ENCODE results near the gene BOD1L1. TPM values are rescaled to one million over a fixed set of nuclear protein-coding genes. Genes with fewer than 3 reads are reported as not detected.

Gene BOD1L1
- total RNA-seq, 1 experiment from 2014 or later = 18.1 TPM

- ATAC-seq = no peak
- Histone ChIP-seq H3K27ac (ENCODE audit: low read length) (no peak overlapping the region), H3K36me3 (ENCODE audit: control insufficient read depth, insufficient read depth, low read length) (no peaks in the 10 kb centered on the region), H3K4me3 (ENCODE audit: low read depth in 2 of 2, low read length in 2 of 2) (no peak overlapping the region), H3K9me3 (ENCODE audit: control insufficient read depth, insufficient read depth, low read depth, low read length) (no peaks in the 10 kb centered on the region), H3K27me3 (ENCODE audit: control insufficient read depth, insufficient read depth, low read length) (no peaks in the 10 kb centered on the region), H3K4me1 (ENCODE audit: control insufficient read depth, insufficient read depth, low read length) (no peaks in the 10 kb centered on the region)
- ChIA-PET POLR2A (no interaction called here), CTCF (no interaction called here)
- DNase-seq (ENCODE audit: low read depth, low spot score) = no peak
- TF ChIP-seq TCF7L2 (IDR thresholded peaks at IDR 0.05; ENCODE audit: low read depth, low read length) (no peak), POLR2AphosphoS5 (IDR thresholded peaks at IDR 0.05; ENCODE audit: low read depth, low read length) (no peak), REST (IDR thresholded peaks at IDR 0.05; ENCODE audit: insufficient read depth in 1 of 2, low read depth in 2 of 2, low read length in 1 of 2) (no peak), SIN3A (IDR thresholded peaks at IDR 0.05; ENCODE audit: borderline replicate concordance, insufficient read depth, low read depth, low read length) (no peak)
- TF ChIP-seq, protein P1, sequence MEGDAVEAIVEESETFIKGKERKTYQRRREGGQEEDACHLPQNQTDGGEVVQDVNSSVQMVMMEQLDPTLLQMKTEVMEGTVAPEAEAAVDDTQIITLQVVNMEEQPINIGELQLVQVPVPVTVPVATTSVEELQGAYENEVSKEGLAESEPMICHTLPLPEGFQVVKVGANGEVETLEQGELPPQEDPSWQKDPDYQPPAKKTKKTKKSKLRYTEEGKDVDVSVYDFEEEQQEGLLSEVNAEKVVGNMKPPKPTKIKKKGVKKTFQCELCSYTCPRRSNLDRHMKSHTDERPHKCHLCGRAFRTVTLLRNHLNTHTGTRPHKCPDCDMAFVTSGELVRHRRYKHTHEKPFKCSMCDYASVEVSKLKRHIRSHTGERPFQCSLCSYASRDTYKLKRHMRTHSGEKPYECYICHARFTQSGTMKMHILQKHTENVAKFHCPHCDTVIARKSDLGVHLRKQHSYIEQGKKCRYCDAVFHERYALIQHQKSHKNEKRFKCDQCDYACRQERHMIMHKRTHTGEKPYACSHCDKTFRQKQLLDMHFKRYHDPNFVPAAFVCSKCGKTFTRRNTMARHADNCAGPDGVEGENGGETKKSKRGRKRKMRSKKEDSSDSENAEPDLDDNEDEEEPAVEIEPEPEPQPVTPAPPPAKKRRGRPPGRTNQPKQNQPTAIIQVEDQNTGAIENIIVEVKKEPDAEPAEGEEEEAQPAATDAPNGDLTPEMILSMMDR (IDR thresholded peaks at IDR 0.05) = no peak
- BruUV-seq (replicated peaks) = no TSS peak
- in situ Hi-C loops (cut with HindIII; ENCODE audit: low pct_unique_long_range_greater_than_20kb, low sequenced_read_pairs) = no loop called here
- intact Hi-C loops (cut with micrococcal nuclease; ENCODE audit: unreplicated experiment) = no loop called here
These were observed 45.6 kb upstream of the BOD1L1 start for GRCh38 chr4:13673167-13673566.

- ChIA-PET CTCF (no interaction called here), POLR2A (no interaction called here)
- ATAC-seq (no peak), DNase-seq (ENCODE audit: low read depth, low spot score) (no peak)
- Histone ChIP-seq H3K27me3 (ENCODE audit: control insufficient read depth, insufficient read depth, low read length) (no peaks in the 10 kb centered on the region), H3K4me1 (ENCODE audit: control insufficient read depth, insufficient read depth, low read length) (no peaks in the 10 kb centered on the region), H3K9me3 (ENCODE audit: control insufficient read depth, insufficient read depth, low read depth, low read length) (no peaks in the 10 kb centered on the region), H3K27ac (ENCODE audit: low read length) (no peak overlapping the region), H3K36me3 (ENCODE audit: control insufficient read depth, insufficient read depth, low read length) (no peaks in the 10 kb centered on the region), H3K4me3 (ENCODE audit: low read depth in 2 of 2, low read length in 2 of 2) (no peak overlapping the region)
- in situ Hi-C loops (cut with HindIII; ENCODE audit: low pct_unique_long_range_greater_than_20kb, low sequenced_read_pairs) = no loop called here
- BruUV-seq (replicated peaks) = no TSS peak
- intact Hi-C loops (cut with micrococcal nuclease; ENCODE audit: unreplicated experiment) = no loop called here
- TF ChIP-seq, protein P1 (IDR thresholded peaks at IDR 0.05) = no peak
- TF ChIP-seq POLR2AphosphoS5 (IDR thresholded peaks at IDR 0.05; ENCODE audit: low read depth, low read length) (no peak), REST (IDR thresholded peaks at IDR 0.05; ENCODE audit: insufficient read depth in 1 of 2, low read depth in 2 of 2, low read length in 1 of 2) (no peak)
These were observed 43.1 kb upstream of the BOD1L1 start for GRCh38 chr4:13670456-13671160.
